ENCODE data around the gene TSEN34.
A peak's percentile ranks its signal among the peaks of the same experiment; 100 is the strongest.
"Not testable (repeated sequence)": the region's sequence is repeated elsewhere in the genome, so short reads cannot be mapped to it uniquely, and the experiment has no call there.

The TSEN34 gene

DNA sequence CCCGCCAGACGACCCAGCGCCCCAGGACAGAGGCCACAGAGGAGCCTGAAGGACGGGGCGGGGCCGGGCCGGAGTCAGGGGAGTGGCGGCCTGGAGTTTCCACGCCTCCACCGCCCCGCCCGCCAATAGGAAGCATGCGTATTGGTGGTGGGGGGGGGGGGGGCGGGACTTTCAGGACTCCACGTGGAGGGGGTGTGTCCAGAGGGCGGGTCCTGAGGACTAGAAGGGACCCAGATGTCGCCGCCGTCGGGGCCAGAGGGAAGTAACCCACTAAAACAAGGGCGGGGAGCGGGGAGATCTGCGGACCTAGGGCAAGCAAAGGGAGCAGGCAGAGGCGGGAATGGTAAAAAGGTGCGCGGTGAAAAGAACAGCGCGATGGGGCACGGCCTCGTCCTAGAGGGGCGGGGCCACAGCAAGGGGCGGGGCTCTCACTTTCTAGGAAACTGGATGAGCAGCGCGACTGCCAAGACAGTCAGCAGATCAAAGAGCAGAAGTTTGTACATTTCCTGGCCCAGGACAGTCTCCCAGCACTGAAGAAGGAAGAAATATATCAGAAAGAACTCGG lies 28.8 kb upstream of the TSEN34 start:
- DNase-seq, result peak; percentile 45

GRCh38 chr19:54162884-54163283 lies 28.2 kb upstream of the TSEN34 start:
- no peak for DNase-seq

- no peak for DNase-seq
Measured at GRCh38 chr19:54164369-54165068, 26.6 kb upstream of the TSEN34 start.

DNA sequence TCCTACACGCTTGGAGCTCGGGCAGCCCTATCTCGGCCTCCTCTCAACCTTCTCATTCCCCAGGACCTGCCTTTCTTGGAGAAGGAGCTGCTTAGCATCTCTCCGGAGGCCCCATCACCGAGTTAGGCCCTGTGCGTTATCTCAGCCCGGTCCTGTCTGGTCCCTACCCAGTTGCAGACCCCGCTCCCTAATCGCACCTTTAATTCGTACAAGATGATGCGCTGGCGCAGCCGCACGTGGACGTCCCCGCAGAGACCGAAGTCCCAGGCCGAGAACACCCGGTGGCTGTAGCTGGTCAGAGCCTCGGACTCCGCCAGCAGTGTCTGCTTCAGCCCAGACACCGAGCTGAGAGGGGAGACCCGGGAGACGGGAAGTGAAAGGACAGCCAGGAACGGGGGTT lies 25.9 kb upstream of the TSEN34 start:
- no peak for DNase-seq

DNA sequence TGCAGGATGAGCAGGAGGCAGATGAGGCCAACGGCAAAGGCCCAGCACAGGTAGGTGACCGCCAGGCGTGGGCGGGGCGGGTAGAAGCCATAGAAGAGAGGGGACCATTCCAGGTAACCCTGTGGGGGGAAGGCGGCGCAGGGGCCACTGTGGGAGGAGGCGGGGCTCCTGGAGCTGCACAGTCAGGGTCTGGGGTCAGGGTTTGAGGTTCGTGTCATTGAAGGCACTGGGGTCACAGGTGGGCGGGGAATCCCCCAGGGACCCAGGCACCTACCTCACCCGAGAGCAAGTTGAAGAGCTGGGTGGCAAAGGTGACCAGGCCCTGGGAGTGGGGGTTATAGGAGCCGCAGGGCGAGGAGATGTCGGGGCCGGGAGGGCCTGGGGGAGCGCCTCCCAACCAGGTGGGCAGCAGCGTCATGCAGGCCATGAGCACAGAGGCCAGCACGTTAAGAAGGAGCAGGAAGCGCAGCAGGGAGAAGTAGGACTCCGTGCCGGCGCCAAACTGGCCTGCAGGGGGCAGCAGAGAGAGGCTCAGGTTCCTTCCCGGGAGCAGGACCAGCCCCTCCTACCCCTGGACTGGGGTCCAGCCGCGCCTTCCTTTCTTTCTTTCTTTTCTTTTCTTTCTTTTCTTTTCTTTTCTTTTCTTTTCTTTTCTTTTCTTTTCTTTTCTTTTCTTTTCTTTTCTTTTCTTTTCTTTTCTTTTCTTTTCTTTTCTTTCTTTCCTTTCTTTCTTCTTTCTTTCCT lies 22.8 kb upstream of the TSEN34 start:
- peak; percentile 81 for DNase-seq

DNA sequence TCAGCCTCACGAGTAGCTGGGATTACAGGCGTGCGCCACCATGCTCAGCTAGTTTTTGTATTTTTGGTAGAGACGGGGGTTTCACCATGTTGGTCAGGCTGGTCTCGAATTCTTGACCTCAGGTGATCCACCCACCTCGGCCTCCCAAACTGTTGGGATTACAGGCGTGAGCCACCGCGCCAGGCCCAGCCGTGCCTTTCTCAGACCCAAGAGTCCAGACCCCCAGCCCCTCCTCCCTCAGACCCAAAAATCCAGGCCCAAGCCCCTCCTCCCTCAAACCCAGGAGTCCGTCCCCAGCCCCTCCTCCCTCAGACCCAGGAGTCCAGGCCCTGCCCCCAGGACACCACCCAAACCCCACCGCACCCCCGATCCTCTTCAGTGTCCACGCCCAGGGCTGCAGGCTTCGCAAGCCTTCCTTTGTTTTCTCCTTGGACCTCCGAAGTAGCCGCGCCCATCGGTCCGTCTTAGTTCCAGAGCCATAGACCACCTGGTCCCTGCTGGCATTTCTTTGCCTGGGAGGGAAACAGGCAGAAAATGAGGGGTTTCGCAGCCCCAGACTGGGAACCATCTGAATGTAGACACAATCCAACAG lies 21.9 kb upstream of the TSEN34 start:
- no peak for DNase-seq

DNA sequence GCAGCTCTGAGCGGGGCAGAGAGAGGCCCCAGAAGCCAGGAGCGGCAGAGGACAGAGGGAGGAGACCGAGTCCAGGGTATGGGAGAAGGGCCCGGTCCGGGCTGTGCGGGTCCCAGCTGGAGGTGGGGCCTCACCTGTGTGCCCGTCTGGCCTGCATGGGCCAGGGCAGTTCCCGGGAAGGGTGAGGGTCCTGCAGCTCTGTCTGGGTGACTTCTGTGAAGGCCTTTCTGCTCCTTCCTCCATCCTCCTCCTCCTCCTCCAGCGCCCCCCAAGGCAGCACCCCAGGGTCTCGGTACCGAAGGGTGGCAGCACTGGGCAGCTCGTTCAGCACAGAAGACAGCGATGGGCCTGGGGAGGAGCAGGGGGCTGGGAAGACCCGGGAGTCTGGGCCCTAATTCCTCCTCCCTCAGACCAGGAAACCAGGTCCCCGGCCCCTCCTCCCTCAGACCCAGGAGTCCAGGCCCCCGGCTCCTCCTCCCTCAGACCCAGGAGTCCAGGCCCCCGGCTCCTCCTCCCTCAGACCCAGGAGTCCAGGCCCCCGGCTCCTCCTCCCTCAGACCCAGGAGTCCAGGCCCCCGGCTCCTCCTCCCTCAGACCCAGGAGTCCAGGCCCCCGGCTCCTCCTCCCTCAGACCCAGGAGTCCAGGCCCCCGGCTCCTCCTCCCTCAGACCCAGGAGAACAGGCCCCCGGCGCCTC lies 19.2 kb upstream of the TSEN34 start:
- not testable (repeated sequence) for DNase-seq

GRCh38 chr19:54172471-54173358 lies 18.4 kb upstream of the TSEN34 start, which contains the start of gene TMC4:
TSS of gene TMC4 (minus strand) at chr19:54173160. CDS start at chr19:54173117, 43 bp downstream.
- no peak for DNase-seq

DNA sequence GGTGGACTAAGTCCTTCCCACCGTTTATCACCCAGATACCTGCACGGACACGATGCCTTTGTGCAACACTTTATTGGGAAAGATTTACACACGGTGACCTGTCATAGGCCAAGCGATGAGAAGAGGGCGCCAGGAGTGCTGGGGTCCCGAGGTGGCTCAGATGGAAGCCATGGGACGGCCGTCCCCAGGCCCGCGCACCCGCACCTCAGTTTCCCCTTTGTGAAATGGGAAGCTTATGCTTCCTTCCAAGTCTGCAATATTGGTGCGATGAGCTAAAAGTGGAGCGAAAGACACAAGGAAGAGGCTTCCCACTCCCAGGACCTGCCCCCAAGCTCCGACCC lies 17.8 kb upstream of the TSEN34 start:
- DNase-seq, result no peak

- DNase-seq, result no peak
Measured at GRCh38 chr19:54173951-54174834, 16.9 kb upstream of the TSEN34 start.

DNA sequence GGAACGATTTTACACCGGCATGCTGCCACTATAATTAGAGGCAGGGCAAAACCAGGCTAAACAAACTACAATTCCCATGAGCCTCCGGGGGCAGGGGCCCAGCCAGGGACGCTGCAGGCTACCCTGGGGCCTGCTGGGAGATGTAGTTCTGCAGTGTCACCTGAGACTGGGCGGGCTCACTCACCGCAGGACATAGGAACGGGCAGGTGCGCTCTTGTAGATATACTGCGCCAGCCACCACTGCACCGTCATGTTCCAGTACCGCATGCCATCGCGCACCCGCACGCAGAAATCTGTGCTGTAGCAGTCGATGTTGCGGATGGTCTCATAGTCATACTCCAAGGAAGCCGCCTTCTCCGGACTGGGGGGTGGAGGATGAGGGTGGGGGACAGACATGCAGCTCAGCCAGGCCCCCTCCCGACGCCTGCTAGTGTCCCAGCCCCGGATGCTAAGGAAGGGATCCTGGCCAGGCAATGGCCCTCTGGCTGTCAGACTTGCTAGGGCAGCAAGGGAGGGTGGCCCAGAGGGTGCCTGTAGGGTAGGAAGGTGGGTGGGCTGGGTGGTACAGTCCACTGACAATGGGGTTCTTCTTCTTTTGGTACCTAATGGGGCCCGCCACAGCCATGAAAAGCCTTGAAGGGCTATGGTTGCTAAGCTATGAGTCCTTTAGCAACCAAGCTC lies 12.4 kb upstream of the TSEN34 start:
- no peak for DNase-seq

- no peak for DNase-seq
Measured at GRCh38 chr19:54179262-54179852, 11.8 kb upstream of the TSEN34 start.

DNA sequence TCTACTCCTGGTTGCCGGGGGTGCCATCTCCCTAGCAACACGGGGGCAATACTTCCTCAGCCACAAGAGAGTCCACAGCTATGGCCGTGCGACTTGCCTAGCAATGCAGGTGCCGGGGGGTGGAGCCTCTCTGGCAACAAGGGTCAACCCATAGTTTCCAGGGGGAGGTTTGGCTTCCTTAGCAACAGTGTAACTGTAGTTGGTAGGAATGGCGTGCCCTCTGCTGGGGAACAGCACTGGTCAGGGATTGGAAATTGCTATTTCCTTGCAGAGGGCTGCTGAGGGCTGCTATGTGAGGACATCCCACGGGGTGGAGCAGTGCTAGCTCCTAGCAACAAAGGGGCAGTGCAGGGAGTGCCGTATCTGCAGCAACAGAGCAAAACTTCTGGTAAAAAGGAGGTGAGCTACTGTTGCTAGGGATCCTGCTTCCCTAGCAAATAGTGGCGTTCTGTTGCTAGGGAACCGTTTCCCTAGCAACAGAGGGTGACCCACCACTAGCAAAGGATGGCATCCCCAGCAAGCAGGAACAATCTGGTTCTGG lies 11.1 kb upstream of the TSEN34 start:
- peak; percentile 40 for DNase-seq

DNA sequence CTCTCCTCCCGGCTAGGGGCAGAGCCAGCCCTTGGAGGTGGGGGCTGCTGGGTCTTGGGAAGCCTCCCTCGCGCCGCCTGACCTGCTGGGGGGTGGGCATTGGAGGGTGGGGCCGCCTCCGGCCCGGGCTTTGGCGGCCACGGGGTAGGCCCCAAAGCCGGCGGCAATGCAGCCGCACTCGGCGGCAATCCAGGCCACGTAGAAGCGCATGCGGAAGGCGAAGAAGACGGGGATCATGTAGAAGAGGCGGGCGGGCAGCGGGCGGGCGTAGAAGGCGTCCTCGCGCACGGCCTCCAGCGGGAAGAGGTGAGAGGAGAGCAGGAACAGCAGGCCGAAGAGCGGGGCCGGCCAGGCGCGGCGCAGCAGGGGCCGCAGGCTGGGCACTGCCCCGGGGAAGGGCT lies 10.4 kb upstream of the TSEN34 start:
- no peak for DNase-seq

- not testable (repeated sequence) for DNase-seq
Measured at GRCh38 chr19:54181894-54182293, 9.2 kb upstream of the TSEN34 start.

DNA sequence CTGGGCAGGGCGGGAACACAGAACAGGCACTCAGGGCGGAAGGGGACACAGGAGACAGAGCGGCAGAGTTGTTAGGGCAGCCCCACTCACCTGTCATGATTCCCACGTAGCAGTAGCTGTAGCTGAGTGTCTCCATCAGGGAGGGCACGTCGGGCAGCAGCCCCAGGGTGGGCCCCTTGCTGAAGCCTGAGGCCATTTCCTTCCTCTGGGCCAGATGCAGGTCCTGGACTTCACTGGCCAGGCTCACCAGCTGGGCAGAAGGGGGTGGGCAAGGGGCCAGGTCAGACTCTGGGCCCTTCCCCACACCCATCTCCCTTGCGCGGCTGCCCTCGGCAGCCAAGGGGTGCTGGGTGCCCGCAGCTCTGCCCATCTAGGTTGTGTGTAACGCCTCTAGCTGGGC lies 7.7 kb upstream of the TSEN34 start:
- no peak for DNase-seq

DNA sequence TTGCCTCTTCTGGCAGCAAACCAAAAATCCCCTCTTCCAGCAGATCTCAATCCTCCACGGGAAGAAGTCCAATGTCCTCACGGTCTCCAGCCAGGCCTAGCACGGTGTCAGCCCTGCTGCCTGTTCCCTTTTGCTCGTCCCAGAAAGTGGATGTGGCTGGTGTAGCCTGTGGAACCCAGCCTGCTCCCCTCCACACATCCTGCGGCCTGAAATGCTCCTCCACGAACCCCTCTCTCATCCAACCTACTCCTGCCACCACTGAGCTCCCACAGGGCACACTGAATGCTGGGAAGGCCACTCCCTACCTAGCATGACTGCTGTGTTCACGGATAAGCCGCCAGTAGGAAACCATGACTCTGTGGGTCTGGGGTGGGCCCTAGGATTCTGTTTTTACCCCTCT lies 4.8 kb upstream of the TSEN34 start:
- no peak for DNase-seq

DNA sequence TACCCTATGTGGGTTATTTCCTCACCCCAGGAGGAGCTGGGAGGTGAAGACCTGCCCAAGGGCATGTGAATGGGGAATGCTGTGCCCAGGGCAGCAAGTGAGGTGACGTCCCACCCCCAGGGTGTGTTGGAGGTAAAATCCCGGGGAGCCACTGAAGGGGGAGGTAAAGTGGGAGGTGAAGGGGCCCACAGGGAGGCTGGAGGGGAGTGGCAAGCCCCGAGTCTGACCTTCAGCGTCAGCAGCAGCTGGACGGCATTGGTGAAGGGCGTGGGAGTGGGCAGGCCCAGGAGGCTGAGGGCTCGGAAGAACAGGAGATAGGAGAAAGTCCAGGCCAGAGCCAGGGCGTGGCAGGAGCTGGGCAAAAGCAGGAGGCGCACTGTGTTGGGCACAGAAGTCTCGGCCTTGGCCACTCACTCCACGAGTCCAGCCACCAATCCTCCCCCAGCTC lies 4.2 kb upstream of the TSEN34 start:
- no peak for DNase-seq

DNA sequence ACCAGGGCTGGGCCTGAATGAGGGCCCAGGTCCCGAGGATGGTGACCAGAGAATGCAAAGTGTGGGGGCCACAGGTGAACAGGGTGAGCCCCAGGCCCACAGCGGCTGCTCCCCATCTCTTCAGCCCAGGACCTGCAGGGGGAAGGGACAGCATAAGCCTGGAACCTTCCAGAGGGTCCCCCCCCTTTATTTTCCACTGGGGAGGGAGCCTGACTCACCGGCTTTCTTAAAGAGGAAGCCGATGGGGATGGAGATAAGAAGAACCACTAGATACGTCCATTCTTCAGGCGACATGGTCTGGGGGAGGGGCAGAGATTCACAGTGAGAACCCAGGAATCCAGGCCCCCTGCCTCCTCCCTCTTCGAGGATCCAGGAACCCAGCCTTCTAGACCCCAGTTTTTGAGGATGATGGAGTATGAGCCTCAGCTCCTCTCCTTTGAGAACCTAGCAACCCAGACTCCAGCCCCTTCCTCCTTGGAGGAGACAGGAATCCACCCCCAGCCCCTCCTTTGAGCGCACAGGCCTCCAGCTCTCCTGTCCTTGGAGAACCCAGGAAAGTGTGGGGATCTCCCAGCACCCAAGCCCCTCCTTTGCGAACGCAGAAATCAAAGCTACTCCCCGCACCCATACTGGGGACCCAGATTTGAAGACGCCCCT lies 2.8 kb upstream of the TSEN34 start:
- DNase-seq, result peak; percentile 49

Data from fibroblast of upper back skin (primary cell).